KMS-11 (cell line): ENCODE results near the gene CST4.

Source experiments
- H2AFZ ChIP-seq: fragments of 200-600 bp; sonication (generic); 2 replicates; pipeline ENCODE4 v1.6.1; 2016; ENCODE audit warnings: antibody characterized with exemption, mixed run types, low read depth
- H3K27ac ChIP-seq: fragments of 200-600 bp; sonication (generic); 2 replicates; pipeline ENCODE4 v1.6.1; 2016; ENCODE audit warnings: mild to moderate bottlenecking, mixed run types
- H3K27me3 ChIP-seq: fragments of 200-600 bp; sonication (generic); 2 replicates; pipeline ENCODE4 v1.6.1; 2017; ENCODE audit warnings: mild to moderate bottlenecking, low read depth, mixed run types, moderate library complexity; ENCODE audit not compliant: insufficient read depth
- H3K36me3 ChIP-seq: fragments of 200-600 bp; sonication (generic); 2 replicates; pipeline ENCODE4 v1.6.1; 2017; ENCODE audit warnings: mild to moderate bottlenecking, mixed run types; ENCODE audit not compliant: insufficient read depth
- H3K4me1 ChIP-seq: fragments of 200-600 bp; sonication (generic); 2 replicates; pipeline ENCODE4 v1.6.1; 2016; ENCODE audit warnings: mild to moderate bottlenecking, low read depth, mixed run types; ENCODE audit not compliant: poor library complexity, severe bottlenecking
- H3K4me2 ChIP-seq: fragments of 200-600 bp; sonication (generic); 2 replicates; pipeline ENCODE4 v1.7.0; 2016; ENCODE audit warnings: mild to moderate bottlenecking, mixed run types
- H3K4me3 ChIP-seq: fragments of 200-600 bp; sonication (generic); IDR thresholded peaks from 2 replicates; pipeline ENCODE4 v1.6.1; 2017; ENCODE audit warnings: low read depth, low read length, mixed read lengths; ENCODE audit not compliant: insufficient read depth
- H3K79me2 ChIP-seq: fragments of 200-600 bp; sonication (generic); 2 replicates; pipeline ENCODE4 v1.6.1; 2016; ENCODE audit warnings: low read depth, mixed run types; ENCODE audit not compliant: insufficient read depth
- H3K9ac ChIP-seq: fragments of 200-600 bp; sonication (generic); 2 replicates; pipeline ENCODE4 v1.6.1; 2016; ENCODE audit warnings: mild to moderate bottlenecking, mixed run types
- H4K20me1 ChIP-seq: fragments of 200-600 bp; sonication (generic); 2 replicates; pipeline ENCODE4 v1.6.1; 2016; ENCODE audit warnings: mild to moderate bottlenecking, mixed run types; ENCODE audit not compliant: insufficient read depth
- TF ChIP-seq, protein P1 (sequence below): fragments of 200-600 bp; sonication (generic); conservative IDR thresholded peaks from 2 replicates; pipeline ENCODE4 v1.6.1; 2017; ENCODE audit warnings: low read depth, mild to moderate bottlenecking, antibody characterized with exemption, low read length, moderate library complexity, mixed read lengths

CST4 gene

DNA sequence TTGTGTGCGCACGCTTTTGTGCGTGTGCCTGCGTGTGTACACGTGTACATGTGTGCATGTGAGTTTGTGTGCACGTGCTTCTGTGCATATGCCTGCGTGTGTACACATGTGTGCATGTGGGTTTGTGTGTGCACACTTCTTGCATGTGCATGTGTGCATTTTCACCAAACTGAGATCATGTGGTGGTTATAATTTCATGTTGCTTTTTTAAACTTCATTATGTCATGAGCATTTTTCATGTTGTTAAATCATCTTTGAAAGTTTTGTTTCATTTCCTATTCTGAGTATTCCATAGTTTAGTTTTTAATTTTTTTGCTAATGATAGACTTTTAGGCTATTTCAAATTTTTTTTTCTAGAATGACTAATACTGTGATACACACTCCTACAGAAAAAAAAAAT lies 44.7 kb downstream of the CST4 start:
- no peaks in the 10 kb centered on the region for H3K4me1 ChIP-seq
- H3K27ac ChIP-seq, result no peak overlapping the region
- no peak overlapping the region for H2AFZ ChIP-seq
- no peak overlapping the region for H3K4me3 ChIP-seq
- H3K9ac ChIP-seq, result no peak overlapping the region
- no peak overlapping the region for H3K4me2 ChIP-seq
- no peaks in the 10 kb centered on the region for H3K27me3 ChIP-seq
- TF ChIP-seq, protein P1, sequence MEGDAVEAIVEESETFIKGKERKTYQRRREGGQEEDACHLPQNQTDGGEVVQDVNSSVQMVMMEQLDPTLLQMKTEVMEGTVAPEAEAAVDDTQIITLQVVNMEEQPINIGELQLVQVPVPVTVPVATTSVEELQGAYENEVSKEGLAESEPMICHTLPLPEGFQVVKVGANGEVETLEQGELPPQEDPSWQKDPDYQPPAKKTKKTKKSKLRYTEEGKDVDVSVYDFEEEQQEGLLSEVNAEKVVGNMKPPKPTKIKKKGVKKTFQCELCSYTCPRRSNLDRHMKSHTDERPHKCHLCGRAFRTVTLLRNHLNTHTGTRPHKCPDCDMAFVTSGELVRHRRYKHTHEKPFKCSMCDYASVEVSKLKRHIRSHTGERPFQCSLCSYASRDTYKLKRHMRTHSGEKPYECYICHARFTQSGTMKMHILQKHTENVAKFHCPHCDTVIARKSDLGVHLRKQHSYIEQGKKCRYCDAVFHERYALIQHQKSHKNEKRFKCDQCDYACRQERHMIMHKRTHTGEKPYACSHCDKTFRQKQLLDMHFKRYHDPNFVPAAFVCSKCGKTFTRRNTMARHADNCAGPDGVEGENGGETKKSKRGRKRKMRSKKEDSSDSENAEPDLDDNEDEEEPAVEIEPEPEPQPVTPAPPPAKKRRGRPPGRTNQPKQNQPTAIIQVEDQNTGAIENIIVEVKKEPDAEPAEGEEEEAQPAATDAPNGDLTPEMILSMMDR, result no peak
- no peaks in the 10 kb centered on the region for H4K20me1 ChIP-seq
- no peaks in the 10 kb centered on the region for H3K79me2 ChIP-seq
- no peaks in the 10 kb centered on the region for H3K36me3 ChIP-seq

DNA sequence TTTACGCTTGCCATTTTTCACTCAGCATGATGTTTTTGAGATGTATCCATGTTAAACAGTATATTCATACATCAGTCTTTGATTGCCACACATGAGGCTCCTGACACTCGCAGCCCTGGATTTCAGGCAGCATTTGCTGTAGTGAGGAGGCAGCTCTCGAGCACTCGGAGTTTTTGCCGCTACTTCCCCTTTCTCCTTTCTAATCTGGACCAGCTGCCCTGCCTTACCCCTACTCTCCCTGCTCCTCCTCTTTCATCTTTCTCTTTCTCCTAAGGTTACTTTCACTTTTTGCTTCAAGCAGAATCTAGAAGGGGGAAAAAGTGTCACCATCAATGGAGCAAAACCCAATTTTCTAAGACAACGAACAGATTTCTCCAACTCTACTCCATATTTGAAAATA lies 45.2 kb downstream of the CST4 start:
- TF ChIP-seq, protein P1, result no peak
- H2AFZ ChIP-seq, result no peak overlapping the region
- no peaks in the 10 kb centered on the region for H3K36me3 ChIP-seq
- no peak overlapping the region for H3K4me3 ChIP-seq
- no peaks in the 10 kb centered on the region for H3K4me1 ChIP-seq
- no peak overlapping the region for H3K4me2 ChIP-seq
- H3K79me2 ChIP-seq, result no peaks in the 10 kb centered on the region
- no peak overlapping the region for H3K9ac ChIP-seq
- H3K27ac ChIP-seq, result no peak overlapping the region
- no peaks in the 10 kb centered on the region for H3K27me3 ChIP-seq
- no peaks in the 10 kb centered on the region for H4K20me1 ChIP-seq

DNA sequence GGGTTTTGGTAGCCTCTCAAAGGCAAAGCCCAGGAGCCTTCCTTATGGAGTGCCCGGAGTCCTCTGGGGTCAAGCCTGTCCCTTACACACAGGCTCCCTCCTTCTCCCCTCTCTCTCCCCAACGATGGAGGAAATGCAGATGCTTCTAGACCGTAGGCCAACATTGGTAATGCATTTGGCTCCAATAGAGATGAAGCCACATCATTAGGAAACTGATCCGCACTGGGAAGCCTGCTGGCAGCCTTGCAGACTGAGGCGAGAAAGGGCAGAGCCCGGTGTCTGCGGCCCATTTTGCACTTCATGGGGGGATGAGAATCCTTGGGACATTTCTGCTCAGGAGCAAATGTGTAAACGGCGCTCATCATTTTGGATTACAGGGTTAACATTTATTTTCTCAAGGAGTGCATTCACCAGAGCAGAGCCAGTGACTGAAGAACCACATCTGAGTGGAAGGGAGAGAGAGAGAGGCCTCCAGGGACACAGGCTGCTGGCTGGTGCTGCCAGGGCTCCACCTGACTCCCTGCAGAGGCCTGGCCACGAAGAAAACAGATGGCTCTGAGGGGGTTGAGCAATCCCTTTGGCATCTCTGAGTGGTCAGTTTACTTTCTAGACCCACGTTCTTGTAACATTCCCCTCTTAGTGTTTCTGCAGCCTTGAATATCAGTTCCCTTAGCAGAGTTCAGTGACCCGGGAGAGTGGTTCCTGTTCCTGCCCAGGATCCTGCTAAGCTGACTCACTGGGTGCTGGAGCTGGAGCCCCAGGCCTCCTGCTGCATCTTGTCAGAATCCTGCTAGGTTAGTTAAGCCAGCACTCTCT lies 46.7 kb downstream of the CST4 start:
- H3K27me3 ChIP-seq, result no peaks in the 10 kb centered on the region
- H3K9ac ChIP-seq, result no peak overlapping the region
- H3K79me2 ChIP-seq, result no peaks in the 10 kb centered on the region
- TF ChIP-seq, protein P1, result no peak
- H4K20me1 ChIP-seq, result no peaks in the 10 kb centered on the region
- no peaks in the 10 kb centered on the region for H3K36me3 ChIP-seq
- H3K4me1 ChIP-seq, result no peaks in the 10 kb centered on the region
- H3K4me3 ChIP-seq, result no peak overlapping the region
- no peak overlapping the region for H3K27ac ChIP-seq
- no peak overlapping the region for H3K4me2 ChIP-seq
- H2AFZ ChIP-seq, result no peak overlapping the region

DNA sequence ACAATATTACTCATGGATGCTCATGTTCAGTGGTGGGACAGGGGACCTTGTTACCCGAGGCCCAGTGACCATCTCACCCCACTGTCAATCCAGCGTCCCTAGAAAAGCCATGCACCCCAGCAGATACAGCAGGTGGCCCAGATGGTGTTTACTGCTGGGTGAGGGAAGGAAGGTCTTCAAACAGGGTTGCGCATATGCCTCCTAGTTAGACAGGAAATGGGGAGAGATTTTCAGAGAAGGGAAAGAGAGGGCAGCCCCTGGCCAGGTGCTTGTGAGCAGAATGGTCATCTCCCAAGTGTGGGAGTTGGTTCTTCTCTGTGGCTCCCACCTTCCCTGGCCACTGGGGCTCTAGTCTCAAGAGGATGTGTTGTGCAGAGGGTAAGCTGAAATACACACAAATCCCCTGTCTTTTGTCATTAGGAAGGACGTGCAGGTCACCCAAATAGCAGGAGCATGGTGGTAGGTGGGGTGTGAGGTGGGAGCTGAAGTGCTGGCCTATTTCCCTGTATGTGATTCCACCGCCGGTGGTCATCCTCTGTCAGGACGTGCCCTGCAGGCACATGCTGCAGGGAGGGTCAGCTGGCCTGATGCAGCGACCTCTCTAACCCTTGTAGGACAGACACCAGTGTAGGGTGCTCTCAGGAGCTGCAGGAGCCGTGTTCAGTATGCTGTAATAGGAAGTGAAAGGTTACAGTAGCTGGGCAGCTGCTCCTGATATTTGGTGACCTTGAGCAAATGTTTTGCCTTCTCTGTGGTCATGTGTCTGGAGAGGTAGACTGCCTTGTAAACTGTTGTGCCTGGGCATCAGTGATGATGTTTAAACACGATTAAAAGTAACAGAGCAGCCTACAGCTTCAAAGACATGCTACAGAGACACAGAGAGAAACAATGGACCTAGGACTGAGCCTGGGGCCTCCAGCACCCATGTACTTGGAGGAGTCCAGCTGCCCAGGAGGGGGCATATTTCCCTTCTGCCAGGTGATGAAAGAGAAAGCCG lies 47.9 kb downstream of the CST4 start:
- Histone ChIP-seq H3K9ac (no peak overlapping the region), H3K4me3 (no peak overlapping the region), H2AFZ (no peak overlapping the region), H4K20me1 (no peaks in the 10 kb centered on the region), H3K4me2 (no peak overlapping the region), H3K27ac (no peak overlapping the region), H3K4me1 (no peaks in the 10 kb centered on the region), H3K36me3 (no peaks in the 10 kb centered on the region), H3K27me3 (no peaks in the 10 kb centered on the region), H3K79me2 (no peaks in the 10 kb centered on the region)
- TF ChIP-seq, protein P1, result no peak
